SKM-1 (cell line): Measurements from ENCODE around the gene ATOX1.
"Not testable (repeated sequence)": the region's sequence is repeated elsewhere in the genome, so short reads cannot be mapped to it uniquely, and the experiment has no call there.

ENCODE experiments used
- DNase-seq: peaks from one replicate; lab custom pipeline; 2025; ENCODE audit not compliant: unreplicated experiment; lab: John Stamatoyannopoulos, UW

The ATOX1 gene

GRCh38 chr5:151734064-151734408 lies 24.4 kb downstream of the ATOX1 start:
- DNase-seq, result no peak

- DNase-seq, result no peak
Observed at GRCh38 chr5:151733358-151734063, 24.9 kb downstream of the ATOX1 start.

DNA sequence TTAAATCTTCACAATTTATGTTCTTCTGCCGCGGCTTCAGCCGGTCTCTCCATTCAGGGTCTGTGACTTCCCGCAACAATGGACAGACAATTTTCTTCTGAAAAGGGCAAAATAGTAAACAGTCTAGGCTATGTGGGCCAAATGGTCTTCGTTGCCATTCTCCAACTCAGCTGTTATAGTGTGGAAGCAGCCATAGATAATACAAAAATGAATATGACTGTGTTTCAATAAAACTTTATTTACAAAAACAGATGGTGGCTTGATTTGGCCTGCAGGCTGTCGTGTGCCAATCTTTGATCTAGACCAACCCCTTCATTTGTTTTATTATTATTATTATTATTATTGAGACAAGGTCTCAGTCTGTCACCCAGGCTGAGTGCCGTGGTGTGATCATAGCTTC lies 28.1 kb downstream of the ATOX1 start:
- no peak for DNase-seq

GRCh38 chr5:151729597-151729996 lies 28.8 kb downstream of the ATOX1 start:
- not testable (repeated sequence) for DNase-seq

- DNase-seq, result no peak
Observed at GRCh38 chr5:151724360-151724759, 34.1 kb downstream of the ATOX1 start.

DNA sequence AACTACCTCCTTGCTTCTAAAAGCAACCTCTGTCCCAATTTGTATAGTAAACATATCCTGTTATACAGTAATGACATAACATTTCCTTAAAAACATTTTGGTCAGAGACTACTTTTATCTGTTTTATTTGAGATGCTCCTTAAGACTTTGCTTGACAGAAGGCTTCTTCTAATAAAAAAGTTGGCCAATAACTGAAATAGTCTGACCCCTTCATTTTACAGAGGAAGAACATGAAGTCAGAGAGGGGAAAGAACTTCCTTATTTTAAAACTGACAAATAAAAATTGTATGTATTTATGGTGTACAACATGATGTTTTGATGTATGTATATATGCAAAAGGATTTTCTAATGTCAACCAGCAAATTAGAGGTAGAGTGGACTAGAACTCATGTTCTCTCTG lies 35.9 kb downstream of the ATOX1 start:
- DNase-seq, result peak; percentile 22

GRCh38 chr5:151721812-151722391 lies 36.5 kb downstream of the ATOX1 start:
- DNase-seq, result no peak

- no peak for DNase-seq
Observed at GRCh38 chr5:151721087-151721646, 37.3 kb downstream of the ATOX1 start.

GRCh38 chr5:151720215-151720614 lies 38.2 kb downstream of the ATOX1 start:
- DNase-seq, result peak; percentile 57

DNA sequence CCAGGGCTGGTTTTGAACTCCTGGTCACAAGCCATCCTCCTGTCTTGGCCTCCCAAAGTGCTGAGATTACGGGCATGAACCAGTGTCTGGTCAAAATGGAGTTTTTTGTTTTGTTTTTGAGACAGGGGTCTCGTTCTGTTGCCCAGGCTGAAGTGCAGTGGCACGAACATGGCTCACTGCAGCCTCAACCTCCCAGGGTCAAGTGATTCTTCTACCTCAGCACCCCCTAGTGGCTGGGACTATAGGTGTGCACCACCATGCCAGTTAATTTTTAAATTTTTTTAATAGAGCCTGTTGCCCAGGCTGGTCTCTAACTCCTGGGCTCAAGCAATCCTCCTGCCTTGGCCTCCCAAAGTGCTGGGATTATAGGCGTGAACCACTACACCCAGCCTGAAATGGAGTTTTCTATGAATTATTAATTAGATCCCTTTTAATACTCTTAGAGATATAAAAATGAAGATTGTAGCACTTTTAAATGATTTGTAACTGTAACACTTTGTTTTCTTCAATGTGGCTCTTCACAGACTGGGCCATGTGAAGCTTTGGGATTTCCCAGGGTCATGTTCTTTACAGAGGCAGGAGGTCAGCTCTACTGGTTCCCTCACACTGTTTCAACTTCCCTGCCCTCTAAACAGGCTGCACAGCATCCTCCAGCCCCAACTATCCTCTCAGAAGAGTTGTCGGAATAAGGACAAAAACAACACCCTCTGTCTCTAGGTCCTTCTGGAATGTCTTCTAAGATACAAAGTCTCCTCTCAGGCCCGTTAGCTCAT lies 39.0 kb downstream of the ATOX1 start:
- DNase-seq, result no peak

- no peak for DNase-seq
Observed at GRCh38 chr5:151718646-151719045, 39.8 kb downstream of the ATOX1 start.

DNA sequence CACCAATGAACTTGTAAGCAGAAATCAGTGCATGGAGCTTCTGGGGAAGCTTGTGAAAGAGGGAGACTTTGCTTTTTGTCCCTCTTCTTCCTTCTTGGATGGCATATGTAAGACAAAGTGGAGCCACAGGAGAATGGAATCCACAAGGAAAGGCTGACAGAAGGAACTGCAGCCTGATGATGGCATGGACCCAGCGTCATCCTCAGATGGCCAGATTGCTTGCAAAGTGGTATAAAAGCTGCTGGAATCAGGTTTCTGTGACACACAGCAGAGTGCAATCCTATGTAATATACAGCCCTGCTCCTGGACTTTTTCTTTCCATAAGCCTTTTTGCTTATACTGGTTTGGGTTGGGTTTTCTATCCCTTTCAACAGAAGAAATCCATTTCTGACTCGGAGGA lies 40.3 kb downstream of the ATOX1 start:
- no peak for DNase-seq

GRCh38 chr5:151717416-151717815 lies 41.0 kb downstream of the ATOX1 start:
- no peak for DNase-seq

DNA sequence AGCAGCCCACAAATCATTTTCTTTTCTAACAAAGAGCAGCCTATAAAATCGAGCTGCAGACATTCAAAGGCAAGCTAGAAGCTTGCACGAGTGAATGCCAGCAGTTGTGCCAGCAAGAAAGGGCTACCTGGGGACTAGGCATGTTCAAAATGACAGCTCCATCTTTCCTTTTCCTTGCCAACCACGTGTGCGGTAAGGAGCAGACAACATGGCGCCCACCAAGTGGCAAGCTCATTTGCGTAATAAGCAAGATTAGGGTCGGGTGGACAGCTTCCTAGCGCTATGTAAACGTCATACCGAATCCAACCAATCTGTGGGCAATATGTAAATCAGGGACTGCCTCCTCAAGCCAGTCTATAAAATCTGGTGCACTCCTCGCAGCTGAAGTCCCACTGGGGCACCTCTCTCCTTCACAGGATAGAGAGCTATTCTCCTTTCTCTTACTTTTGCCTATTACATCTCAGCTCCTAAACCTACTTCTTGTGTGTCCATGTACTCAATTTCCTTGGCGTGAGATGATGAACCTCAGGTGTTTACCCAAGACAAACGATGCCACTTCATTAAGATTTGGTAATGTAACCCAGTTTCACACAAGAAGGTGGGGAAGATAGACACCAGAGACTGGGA lies 49.2 kb downstream of the ATOX1 start:
- no peak for DNase-seq

DNA sequence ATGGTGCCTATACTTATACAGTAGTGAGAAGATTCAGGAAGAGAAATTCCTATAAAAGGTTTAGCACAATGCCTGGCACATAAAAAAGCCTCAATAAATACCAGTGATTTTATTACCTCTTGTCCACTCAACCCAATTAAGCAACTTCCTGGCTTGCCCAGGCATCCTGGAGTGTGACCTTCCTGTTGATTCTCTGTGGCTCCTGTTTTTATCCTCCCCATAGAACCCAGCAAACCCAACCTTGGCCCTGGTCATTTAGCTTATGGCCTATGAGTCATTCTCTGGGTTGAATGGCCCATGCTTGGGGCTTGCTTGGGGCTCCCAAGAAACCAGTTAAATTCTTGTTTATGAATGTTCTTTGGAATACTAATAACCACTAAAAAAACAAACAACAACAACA lies 50.3 kb downstream of the ATOX1 start:
- DNase-seq, result no peak

GRCh38 chr5:151707567-151707966 lies 50.9 kb downstream of the ATOX1 start:
- no peak for DNase-seq

GRCh38 chr5:151706906-151707305 lies 51.5 kb downstream of the ATOX1 start:
- DNase-seq, result no peak

GRCh38 chr5:151703780-151704179 lies 54.7 kb downstream of the ATOX1 start:
- no peak for DNase-seq

DNA sequence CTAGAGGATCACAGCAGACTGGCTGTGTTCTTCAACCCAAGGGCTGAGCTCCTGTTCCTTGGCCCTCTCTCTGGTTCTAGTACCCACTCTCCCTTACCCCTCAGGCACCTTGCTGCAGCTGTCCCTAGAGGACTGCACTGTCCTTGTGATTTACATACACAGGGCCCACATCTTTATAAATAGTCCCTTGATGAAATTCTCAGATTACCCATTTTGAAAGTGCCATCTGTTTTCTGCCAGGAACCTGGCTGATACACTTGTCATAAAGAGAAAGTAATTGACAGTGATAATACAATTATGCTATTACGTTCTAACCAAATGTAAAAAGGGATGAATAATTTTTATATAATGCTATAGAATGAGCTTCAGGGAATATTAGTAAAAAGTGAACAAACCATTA lies 55.2 kb downstream of the ATOX1 start:
- no peak for DNase-seq

DNA sequence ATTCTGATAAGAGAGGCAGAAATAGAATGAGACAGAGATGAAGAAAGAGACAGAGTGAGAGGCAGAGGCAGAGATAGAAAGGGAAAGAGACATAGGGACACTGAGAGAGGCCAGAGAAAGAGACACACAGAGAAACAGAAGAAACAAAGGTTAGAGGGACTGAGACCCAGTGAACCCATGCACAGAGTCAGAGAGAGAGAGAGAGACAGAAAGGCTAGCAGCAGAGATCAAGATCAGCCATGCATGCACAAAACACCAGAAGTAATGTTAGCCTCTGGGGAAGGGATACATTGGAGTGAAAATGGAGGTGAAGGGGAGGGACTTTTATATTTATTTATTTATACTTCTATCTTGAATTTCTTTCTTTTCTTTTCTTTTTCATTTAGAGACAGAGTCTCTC lies 57.6 kb downstream of the ATOX1 start:
- DNase-seq, result no peak

DNA sequence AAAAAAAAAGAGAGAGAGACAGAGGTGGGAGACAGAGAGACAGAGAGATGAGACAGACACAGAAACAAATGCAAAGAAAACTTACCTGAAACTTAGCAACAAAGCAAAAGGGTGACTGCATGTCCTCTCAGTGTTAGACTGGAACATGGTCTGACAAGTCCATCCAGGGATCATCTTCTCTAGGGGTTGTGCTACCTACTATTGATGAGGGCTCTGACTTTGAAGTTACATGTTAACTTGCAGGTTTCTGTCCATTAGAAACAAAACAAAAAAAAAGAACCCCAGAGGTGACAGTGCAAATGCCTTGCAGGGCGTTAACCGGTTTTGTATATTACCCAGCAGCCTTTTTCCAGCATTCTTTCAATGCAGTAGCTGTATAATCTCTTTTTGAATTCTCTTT lies 58.1 kb downstream of the ATOX1 start:
- DNase-seq, result no peak
